ENCODE measurements around the gene BBOX1.
"Not testable (repeated sequence)": the region's sequence is repeated elsewhere in the genome, so short reads cannot be mapped to it uniquely, and the experiment has no call there.

Gene BBOX1

DNA sequence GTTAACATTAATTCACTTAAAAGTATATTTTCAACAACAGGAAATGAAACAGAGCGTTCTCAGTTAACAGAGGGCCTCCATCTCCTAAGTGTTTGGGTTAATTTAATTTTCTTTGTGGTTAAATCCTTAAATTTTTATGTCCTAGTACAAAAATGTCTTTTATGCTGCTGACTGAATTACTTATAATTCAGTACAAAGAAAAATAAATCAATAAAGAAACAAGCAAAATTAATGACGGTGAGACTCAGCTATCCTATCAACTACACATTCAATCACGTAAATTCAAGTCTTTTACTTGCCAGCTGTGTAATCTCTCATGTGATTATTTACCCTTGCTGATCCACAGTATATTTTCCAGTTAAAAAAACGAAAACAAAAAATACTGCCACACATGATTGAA lies 81.4 kb downstream of the BBOX1 start:
- in situ Hi-C loops (cut with MboI; ENCODE audit: low sequenced_read_pairs), result no loop called here

DNA sequence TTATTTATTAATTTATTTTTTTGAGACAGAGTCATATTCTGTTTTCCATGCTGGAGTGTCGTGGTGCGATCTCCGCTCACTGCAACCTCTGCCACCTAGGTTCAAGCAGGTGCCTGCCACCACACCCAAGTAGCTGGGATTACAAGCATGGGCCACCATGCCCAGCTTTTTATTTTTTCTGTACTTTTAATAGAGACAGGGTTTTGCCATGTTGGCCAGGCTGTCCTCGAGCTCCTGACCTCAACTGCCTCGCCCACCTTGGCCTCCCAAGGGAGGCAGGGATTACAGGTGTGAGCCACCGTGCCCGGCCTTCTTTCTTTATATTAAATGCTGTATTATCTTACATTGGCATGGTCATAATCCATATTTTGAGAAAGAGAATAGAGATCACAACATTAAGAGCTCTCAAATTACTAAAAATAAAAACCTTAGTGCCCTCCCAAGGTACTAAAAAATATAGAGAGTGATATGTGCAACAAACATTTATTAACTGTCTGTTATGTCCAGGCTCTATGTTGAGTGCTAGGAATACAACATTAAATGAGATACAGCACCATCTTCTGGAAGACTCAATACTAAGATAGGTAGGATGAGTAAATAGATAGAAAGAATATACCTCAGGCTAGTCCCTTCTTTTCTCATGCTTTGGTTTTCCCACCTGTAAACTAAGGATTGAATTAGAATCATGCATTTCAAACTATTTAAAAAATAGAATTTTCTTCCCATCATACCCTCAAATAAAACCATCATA lies 84.1 kb downstream of the BBOX1 start:
- in situ Hi-C loops (cut with MboI; ENCODE audit: low sequenced_read_pairs), result no loop called here

DNA sequence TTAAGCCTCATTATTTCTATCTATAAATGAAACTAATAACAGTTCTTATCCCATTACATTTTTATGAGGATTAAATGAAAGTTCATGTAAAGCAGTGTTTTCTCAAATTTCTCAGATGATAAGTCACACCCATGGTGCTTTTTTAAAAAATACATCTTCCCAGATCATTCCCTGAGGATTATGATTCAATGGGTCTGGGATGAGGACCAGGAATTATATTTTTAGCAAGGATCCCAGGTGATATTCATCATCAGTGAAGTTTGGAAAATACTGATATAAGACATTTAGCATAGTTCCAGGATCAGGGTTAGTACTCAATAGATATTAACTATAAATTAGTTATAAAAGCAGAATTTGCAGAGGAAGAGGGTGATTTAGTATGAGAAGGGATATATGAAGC lies 89.1 kb downstream of the BBOX1 start:
- in situ Hi-C loops (cut with MboI; ENCODE audit: low sequenced_read_pairs), result no loop called here

DNA sequence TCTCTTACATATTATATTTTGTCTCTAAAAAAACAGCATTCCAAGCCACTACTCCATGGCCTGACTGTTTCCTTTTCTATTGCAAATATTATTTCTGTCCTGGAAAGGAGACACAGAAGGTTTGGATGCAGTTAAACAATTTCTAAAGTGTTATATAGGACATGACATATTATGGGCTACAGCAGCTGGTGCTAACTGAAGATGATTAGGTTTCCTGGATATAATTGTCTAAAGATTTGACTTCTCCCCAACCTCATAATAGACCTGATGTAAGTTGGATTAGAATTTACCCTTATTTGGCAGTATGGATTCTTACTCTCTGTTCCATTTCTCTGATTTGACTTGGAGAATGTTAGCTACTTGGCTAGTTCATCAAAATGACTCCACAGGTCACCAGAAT lies 90.2 kb downstream of the BBOX1 start:
- in situ Hi-C loops (cut with MboI; ENCODE audit: low sequenced_read_pairs), result no loop called here

DNA sequence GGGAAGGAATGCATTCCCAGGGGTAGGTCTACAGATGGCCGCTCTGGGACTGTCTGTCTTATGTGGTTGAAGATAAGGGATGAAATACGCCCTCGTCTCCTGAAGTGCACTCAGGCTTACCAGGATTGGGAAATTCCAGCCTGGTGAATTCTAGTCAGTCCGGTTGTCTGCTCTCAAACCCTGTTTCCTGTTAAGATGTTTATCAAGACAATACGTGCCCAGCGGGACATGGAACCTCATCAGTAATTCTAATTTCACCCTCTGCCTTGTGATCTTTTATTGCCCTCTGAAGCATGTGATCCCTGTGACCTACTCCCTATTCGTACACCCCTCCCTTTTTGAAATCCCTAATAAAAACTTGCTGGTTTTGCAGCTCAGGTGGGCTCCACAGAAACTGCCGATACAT lies 95.3 kb downstream of the BBOX1 start:
- in situ Hi-C loops (cut with MboI; ENCODE audit: low sequenced_read_pairs), result not testable (repeated sequence)

DNA sequence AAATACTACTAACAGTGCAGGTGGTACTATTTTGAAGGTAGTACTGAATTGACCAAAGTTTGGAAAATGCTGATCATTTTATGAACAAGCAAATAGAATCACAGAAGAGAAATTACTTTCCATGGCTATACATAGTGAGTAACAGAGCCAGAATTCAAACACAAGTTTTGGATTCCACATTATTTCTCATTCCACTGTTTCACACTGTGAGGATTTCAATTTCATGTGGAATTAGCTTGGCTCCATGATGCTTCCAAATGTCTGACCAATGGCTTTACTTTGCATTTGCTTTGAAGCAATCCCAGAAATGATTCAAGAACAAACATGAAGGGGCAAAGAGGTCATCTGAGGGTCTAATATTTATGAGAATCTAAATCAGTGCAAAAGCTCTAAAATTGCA lies 98.1 kb downstream of the BBOX1 start:
- in situ Hi-C loops (cut with MboI; ENCODE audit: low sequenced_read_pairs), result no loop called here

DNA sequence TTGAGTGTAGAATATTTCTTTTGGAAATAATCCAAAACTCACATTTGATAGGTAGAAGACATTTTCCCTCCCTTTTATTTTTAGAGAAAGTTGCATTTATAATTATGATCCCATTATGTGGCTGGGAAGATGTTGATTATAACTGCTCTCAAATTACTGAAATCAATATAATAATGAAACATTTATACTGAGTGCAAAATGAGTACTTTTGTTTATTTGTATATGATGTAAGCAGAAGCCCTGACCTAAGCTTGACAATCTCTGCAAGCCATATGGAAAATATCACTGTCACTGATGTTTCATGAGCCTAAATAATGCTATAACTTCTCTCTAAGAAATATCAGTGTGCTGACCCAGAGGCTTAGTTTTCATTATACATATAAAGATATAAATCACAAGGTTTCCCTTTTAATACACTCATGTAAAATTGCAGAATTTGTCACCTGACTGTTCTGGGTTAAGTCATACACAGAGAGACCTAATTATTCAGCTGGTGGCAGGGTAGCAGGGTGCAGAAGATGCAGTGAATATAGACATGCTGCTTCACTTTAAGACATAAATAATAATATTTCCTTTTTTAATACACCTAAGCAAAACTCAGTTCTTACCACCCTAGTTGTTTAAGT lies 99.2 kb downstream of the BBOX1 start:
- in situ Hi-C loops (cut with MboI; ENCODE audit: low sequenced_read_pairs), result no loop called here

DNA sequence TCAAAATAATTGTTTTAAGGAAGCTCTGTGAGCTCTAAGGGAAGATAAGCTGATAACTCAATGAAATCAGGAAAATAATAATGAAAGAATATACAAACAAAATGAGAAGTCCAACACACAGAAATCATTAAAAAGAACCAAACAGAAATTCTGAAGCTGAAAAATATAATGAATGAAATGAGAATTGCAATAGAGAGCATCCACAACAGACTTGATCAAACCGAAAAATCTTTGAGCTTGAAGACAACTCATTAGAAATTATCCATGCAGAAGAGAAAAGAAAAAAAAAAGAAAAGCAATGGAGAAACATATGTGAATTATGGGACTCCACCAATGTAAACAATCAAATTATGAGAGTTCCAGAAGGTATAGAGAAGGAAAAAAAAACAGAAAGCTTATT lies 101.0 kb downstream of the BBOX1 start:
- in situ Hi-C loops (cut with MboI; ENCODE audit: low sequenced_read_pairs), result no loop called here

DNA sequence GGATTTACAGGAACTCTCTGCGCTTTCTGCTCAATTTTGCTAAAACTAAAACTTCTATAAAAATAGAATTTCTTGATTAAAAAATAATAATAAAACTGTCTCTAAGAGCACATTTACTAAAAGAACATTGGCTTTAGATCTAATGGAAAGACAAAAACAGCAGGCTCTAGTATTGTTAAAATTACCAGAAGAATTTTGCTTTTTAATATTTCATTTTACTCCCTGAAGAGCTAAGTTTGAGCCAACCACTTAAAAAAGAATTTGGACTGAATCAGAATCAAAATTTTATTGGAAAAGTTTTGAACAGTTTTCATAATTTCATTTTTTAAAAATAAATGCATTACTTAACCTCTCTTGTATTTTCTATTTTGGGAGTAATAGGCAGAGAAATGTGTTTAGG lies 107.3 kb downstream of the BBOX1 start:
- in situ Hi-C loops (cut with MboI; ENCODE audit: low sequenced_read_pairs), result no loop called here

DNA sequence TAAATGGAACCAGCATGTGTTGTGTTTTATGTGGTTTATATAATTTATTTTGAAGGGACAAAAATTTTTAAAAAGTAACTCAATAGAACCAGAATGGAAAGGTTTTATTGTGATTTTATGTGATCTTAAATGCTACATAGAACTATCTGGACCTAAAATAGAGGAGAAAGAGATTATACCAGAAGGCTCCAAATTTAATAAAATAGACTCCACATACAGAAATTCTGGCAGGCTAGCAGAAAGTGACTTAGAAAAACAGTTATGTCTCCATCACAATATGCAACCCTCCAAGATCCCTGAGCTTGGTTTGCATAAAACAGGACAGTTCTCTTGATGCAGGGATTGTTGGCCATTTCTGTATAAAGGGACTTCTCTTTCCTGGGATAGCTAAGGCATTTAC lies 107.9 kb downstream of the BBOX1 start:
- in situ Hi-C loops (cut with MboI; ENCODE audit: low sequenced_read_pairs), result no loop called here

DNA sequence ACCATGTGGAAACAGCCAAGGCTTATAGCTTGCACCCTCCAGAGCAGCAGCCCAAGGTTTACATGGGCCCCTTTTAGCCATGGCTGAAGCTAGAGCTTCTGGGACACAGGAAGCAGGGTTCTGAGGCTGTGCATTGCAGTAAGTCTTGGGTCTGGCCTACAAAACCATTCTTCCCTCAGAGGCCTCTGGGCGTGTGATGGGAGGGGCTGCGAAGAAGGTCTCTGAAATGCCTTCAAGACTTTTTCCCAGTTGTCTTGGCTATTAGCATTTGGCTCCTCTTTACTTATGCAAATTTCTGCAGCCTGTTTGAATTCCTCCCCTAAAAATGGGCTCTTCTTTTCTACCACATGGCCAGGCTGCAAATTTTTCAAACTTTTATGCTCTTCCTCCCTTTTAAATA lies 109.5 kb downstream of the BBOX1 start:
- in situ Hi-C loops (cut with MboI; ENCODE audit: low sequenced_read_pairs), result loop anchor here (25.0 kb wide), 1 partner anchor 388 kb away; no protein-coding TSS in a partner anchor

DNA sequence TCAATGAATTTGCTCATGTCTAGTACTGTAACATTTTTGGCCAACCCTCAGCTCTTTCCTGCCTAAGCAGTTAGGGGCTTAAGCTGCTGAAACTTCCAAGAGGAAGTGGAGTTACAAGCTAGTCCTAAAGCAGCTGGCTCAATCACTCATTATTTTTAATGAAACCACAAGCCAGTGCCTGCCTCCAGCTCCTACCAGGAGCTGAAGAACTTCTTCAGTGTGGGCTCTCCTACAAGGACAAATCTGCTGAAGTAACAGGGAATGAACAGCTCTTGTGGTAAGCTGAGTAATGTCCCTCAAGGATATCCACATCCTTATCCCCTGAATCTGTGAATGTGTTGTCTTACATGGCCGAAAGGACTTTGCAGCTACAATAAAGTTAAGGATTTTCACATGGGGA lies 112.5 kb downstream of the BBOX1 start:
- in situ Hi-C loops (cut with MboI; ENCODE audit: low sequenced_read_pairs), result loop anchor here (25.0 kb wide), 1 partner anchor 391 kb away; no protein-coding TSS in a partner anchor

DNA sequence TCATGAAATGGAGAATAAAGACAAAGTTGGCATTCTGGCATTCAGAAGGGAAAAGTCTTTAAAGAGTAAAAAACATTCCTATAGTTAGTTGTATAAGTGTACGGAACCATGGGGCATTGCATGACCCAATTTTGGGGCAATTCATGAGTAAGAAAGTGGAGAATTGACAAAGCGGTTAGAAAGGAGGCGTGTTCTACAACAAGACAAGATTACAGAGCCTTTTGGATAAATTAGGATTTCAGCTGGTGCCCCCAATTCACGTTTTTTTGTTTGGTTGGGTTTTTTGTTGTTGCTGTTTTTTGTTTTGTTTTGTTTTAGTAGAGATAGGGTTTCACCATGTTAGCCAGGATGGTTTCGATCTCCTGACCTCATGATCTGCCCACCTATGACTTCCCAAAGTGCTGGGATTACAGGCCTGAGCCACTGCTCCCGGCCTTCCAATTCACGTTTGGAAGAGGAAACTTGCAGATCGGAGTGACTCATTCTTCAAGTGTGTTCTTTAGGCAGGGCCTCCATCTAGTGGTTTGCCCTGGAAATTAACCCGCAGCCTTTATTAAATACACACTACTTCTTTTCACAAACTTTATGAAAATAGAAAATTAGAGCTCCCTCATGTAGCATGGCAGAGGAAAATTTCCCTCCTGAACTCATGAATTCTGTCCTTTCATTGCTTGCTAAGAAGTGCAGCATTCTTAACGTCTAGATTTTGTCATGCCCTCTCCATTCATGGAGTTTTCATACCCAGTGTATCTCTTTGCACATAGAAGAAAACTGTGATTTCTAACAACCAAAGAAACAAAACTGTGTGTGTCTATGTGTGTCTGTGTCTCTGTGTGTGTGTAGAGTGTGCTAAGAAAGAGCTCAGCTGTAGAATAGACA lies 118.1 kb downstream of the BBOX1 start:
- in situ Hi-C loops (cut with MboI; ENCODE audit: low sequenced_read_pairs), result loop anchor here (25.0 kb wide), 1 partner anchor 396 kb away; no protein-coding TSS in a partner anchor

DNA sequence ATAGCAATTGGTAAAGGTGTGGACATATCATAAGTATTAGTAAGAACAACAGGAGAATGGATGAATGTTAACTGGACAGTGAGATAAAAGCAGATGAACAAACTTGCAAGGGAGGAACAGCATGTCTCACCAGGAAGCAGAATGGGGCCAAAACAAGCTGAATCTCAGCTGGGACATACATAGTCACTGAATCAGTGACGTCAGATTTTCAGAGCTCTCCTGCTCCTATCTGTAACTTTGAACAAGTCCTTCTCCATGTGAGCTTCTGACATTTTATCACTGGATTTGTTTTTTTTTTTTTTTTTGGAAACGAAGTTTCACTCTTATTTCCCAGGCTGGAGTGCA lies 118.7 kb downstream of the BBOX1 start:
- in situ Hi-C loops (cut with MboI; ENCODE audit: low sequenced_read_pairs), result loop anchor here (25.0 kb wide), 1 partner anchor 397 kb away; no protein-coding TSS in a partner anchor

DNA sequence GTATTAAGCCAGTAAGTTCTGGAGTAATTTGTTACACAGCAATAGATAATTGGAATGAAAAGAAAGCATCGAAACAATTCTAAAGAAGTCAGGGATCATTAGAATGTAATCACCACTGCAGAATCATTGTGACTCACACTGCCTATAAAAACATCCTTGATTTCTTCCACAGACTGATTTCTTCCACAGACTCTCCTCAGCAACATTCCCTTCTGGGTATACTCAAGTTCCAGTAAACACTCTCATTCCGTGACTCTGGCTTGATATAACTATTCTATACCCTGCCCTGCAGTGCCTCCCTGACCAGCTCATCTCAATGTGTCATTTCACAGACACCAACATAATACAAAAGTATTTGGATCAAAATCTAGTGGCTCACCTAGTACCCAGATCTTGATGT lies 120.5 kb downstream of the BBOX1 start:
- in situ Hi-C loops (cut with MboI; ENCODE audit: low sequenced_read_pairs), result loop anchor here (25.0 kb wide), 1 partner anchor 399 kb away; no protein-coding TSS in a partner anchor

DNA sequence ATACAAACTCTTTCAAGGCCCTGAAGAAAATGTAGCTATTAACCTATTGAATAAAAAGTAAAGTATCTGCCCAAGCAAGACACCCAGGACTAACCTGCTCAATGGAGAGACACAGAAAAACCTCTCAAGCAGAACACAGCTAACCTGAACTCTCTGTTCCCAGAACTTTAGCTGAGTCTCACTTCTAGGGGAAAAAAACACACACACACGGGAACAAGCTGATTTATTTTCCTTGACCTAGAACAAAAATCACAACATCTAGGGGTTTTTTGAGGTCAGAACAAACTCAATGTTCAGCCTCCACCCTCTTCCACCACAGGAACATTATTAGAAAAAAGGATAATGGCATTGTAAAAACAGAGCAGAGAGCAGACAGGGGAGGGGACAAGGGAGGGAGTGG lies 121.6 kb downstream of the BBOX1 start:
- in situ Hi-C loops (cut with MboI; ENCODE audit: low sequenced_read_pairs), result loop anchor here (25.0 kb wide), 1 partner anchor 400 kb away; no protein-coding TSS in a partner anchor

DNA sequence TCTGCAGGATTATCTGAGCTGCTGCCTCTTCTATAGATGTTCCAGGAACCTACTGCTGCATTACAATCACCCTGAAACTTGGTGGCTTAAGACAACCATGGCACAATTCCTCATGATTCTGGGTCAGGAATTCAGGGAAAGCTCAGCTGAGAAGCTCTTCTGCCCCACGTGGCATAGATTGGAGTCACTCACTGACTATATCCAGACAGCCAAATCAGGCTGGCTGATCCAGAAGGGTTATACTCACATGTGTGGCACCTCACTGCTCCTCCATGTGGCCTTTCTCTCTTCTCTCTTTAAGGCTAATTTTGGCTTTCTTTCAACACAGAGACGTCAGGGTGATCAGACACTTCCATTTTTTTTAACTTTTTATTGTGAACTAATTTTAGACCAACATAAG lies 125.5 kb downstream of the BBOX1 start:
- in situ Hi-C loops (cut with MboI; ENCODE audit: low sequenced_read_pairs), result loop anchor here (25.0 kb wide), 1 partner anchor 404 kb away; no protein-coding TSS in a partner anchor

DNA sequence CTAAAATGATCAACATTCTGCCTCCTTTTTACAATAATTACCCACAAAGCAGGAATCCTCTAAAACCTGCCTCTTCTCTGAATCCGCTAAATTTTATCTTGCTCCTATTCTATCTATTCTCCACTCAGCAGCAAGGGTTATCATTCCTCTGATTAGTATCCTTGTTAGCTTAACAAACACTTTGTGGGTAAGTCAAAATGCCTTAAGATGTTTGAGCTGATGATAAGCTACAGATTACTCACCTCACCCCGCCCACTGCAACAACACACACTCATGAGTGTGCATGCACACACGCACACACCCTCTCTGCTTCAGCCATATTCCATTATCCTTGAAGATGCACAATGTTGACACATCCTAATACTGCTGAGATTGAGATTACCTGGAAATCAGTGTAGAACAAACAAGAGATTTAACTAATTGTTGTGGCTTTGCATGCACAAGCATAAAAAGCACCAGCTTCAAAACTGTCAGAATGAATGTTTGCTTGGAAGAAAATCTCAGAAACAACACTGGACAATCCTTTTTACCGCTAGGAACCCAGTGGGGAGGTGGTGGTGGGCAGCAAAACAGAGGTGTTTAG lies 130.9 kb downstream of the BBOX1 start:
- in situ Hi-C loops (cut with MboI; ENCODE audit: low sequenced_read_pairs), result loop anchor here (25.0 kb wide), 1 partner anchor 409 kb away; no protein-coding TSS in a partner anchor

DNA sequence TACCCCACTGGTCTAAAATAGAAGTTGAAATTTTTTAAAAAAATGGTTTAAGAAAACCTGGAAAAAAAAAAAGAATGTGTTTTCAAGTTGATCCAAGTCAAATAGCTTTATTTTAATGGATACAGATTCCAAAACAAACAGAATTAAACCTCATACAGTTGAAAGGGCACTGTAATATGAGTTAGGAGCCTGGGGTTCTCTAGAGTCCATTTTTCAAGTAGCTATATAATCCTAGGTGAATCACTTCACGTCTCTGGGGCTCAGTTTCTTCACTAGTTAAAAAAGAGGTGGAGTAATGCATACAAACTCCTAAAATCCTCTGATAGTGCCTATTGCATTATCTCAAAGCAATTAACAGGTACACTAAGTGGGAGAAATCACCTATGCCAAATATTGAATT lies 132.9 kb downstream of the BBOX1 start:
- in situ Hi-C loops (cut with MboI; ENCODE audit: low sequenced_read_pairs), result loop anchor here (25.0 kb wide), 1 partner anchor 411 kb away; no protein-coding TSS in a partner anchor

DNA sequence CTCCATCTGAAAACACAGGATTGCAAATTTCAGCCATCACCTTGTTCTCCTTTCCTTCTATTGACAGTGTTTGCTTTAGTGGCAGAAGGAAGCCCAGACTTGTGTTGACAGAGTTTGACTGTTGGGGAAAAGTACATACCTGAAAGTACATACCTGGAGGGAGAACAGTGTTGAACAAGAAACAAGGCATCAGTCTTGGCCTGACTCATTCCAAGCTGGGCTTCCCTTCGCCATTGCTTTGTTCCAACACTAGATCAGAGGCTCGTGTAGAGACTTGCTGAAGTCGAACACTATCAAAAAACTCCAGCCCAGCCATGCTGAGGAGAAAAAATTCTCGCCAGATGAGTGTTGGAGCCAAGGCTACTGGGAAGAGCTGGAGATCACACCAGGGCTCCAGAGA lies 133.4 kb downstream of the BBOX1 start:
- in situ Hi-C loops (cut with MboI; ENCODE audit: low sequenced_read_pairs), result loop anchor here (25.0 kb wide), 1 partner anchor 412 kb away; no protein-coding TSS in a partner anchor
